H9 (cell line): Measurements from ENCODE around the gene PEDS1. TPM values are rescaled to one million over a fixed set of nuclear protein-coding genes. Genes with fewer than 3 reads are reported as not detected.

Experiments
- DNase-seq: peaks from one replicate; pipeline ENCODE4 v3.0.0-alpha.2; 2017
- H2AFZ ChIP-seq: one replicate; pipeline ENCODE4 v1.6.1; 2013; ENCODE audit warnings: mild to moderate bottlenecking, low read length, control low read depth, moderate library complexity
- H2AK5ac ChIP-seq: 2 replicates; pipeline ENCODE4 v1.6.1; 2013; ENCODE audit warnings: low read length, control low read depth, mixed read lengths; ENCODE audit not compliant: insufficient read length
- H2BK120ac ChIP-seq: one replicate; pipeline ENCODE4 v1.6.1; 2013; ENCODE audit warnings: low read depth, mild to moderate bottlenecking, low read length, control low read depth, inconsistent platforms; ENCODE audit not compliant: poor library complexity, severe bottlenecking
- H2BK12ac ChIP-seq: 2 replicates; pipeline ENCODE4 v1.6.1; 2013; ENCODE audit warnings: low read length, control low read depth, mixed read lengths, low read depth; ENCODE audit not compliant: insufficient read length
- H2BK15ac ChIP-seq: 2 replicates; pipeline ENCODE4 v1.6.1; 2013; ENCODE audit warnings: low read depth, low read length, control low read depth
- H2BK20ac ChIP-seq: one replicate; pipeline ENCODE4 v1.6.1; 2013; ENCODE audit warnings: low read depth, mild to moderate bottlenecking, low read length, control low read depth, inconsistent platforms; ENCODE audit not compliant: poor library complexity, severe bottlenecking
- H2BK5ac ChIP-seq: 2 replicates; pipeline ENCODE4 v1.6.1; 2013; ENCODE audit warnings: low read length, control low read depth, mixed read lengths; ENCODE audit not compliant: insufficient read length
- H3K14ac ChIP-seq: 2 replicates; pipeline ENCODE4 v1.6.1; 2013; ENCODE audit warnings: low read length, control low read depth; ENCODE audit not compliant: insufficient read depth
- H3K18ac ChIP-seq: 2 replicates; pipeline ENCODE4 v1.6.1; 2013; ENCODE audit warnings: low read depth, mild to moderate bottlenecking, mixed read lengths, low read length, control low read depth; ENCODE audit not compliant: insufficient read length
- H3K23ac ChIP-seq: 2 replicates; pipeline ENCODE4 v1.6.1; 2013; ENCODE audit warnings: low read length, control low read depth, mixed read lengths, low read depth; ENCODE audit not compliant: insufficient read length
- H3K23me2 ChIP-seq: 2 replicates; pipeline ENCODE4 v1.6.1; 2013; ENCODE audit warnings: low read depth, mild to moderate bottlenecking, mixed read lengths, low read length, control low read depth; ENCODE audit not compliant: insufficient read length, poor library complexity, severe bottlenecking
- H3K27ac ChIP-seq: 2 replicates; pipeline ENCODE4 v1.5.1; 2013; ENCODE audit warnings: low read length, control low read depth, mixed read lengths, low read depth; ENCODE audit not compliant: insufficient read length
- H3K27me3 ChIP-seq: 2 replicates; pipeline ENCODE4 v1.6.1; 2013; ENCODE audit warnings: low read length, control low read depth, inconsistent platforms; ENCODE audit not compliant: insufficient read depth
- H3K4ac ChIP-seq: 2 replicates; pipeline ENCODE4 v1.6.1; 2013; ENCODE audit warnings: low read depth, mild to moderate bottlenecking, control low read depth, inconsistent platforms, low read length, moderate library complexity
- H3K4me1 ChIP-seq: 2 replicates; pipeline ENCODE4 v1.6.1; 2013; ENCODE audit warnings: low read length, control low read depth, inconsistent platforms; ENCODE audit not compliant: insufficient read depth
- H3K4me2 ChIP-seq: 2 replicates; pipeline ENCODE4 v1.6.1; 2013; ENCODE audit warnings: low read length, control low read depth, mixed read lengths; ENCODE audit not compliant: insufficient read length, insufficient read depth
- H3K56ac ChIP-seq: 2 replicates; pipeline ENCODE4 v1.6.1; 2013; ENCODE audit warnings: low read depth, mild to moderate bottlenecking, mixed read lengths, low read length, control low read depth; ENCODE audit not compliant: insufficient read length
- H3K79me1 ChIP-seq: 2 replicates; pipeline ENCODE4 v1.6.1; 2013; ENCODE audit warnings: low read depth, mild to moderate bottlenecking, moderate library complexity, low read length, control low read depth, inconsistent platforms; ENCODE audit not compliant: insufficient read depth, poor library complexity, severe bottlenecking
- H3K79me2 ChIP-seq: 2 replicates; pipeline ENCODE4 v1.6.1; 2013; ENCODE audit warnings: low read length, control low read depth, inconsistent platforms; ENCODE audit not compliant: insufficient read depth
- H3K9ac ChIP-seq: 2 replicates; pipeline ENCODE4 v1.6.1; 2013; ENCODE audit warnings: low read length, control low read depth, mixed read lengths; ENCODE audit not compliant: insufficient read length; ENCODE audit errors: extremely low read depth
- H3K9me3 ChIP-seq: one replicate; pipeline ENCODE4 v1.6.1; 2013; ENCODE audit warnings: low read depth, low read length, inconsistent platforms; ENCODE audit not compliant: control insufficient read depth
- H3T11ph ChIP-seq: one replicate; pipeline ENCODE4 v1.6.1; 2013; ENCODE audit warnings: mild to moderate bottlenecking, low read length, control low read depth, inconsistent platforms
- H4K20me1 ChIP-seq: one replicate; pipeline ENCODE4 v1.6.1; 2013; ENCODE audit not compliant: control insufficient read depth, insufficient read length, insufficient read depth
- H4K5ac ChIP-seq: 2 replicates; pipeline ENCODE4 v1.6.1; 2013; ENCODE audit warnings: low read depth, mild to moderate bottlenecking, mixed read lengths, low read length, control low read depth; ENCODE audit not compliant: insufficient read length
- H4K8ac ChIP-seq: replicated peaks from 2 replicates; pipeline ENCODE4 v1.6.1; 2013; ENCODE audit warnings: low read length, control low read depth, mixed read lengths, low read depth; ENCODE audit not compliant: insufficient read length
- H4K91ac ChIP-seq: 2 replicates; pipeline ENCODE4 v1.6.1; 2013; ENCODE audit warnings: low read depth, mild to moderate bottlenecking, moderate library complexity, mixed read lengths, low read length, control low read depth; ENCODE audit not compliant: insufficient read length
- H3K27ac Mint-ChIP-seq, 3 experiments: 2 replicates in 2 of 3; 3 replicates in 1 of 3; pipeline ENCODE4 v1.8.0; 2020 to 2021; ENCODE audit warnings: mixed read lengths in 3 of 3, mild to moderate bottlenecking in 1 of 3, moderate library complexity in 1 of 3
- H3K27me3 Mint-ChIP-seq: 2 replicates; pipeline ENCODE4 v1.8.0; 2021; ENCODE audit warnings: low read depth, mild to moderate bottlenecking, moderate library complexity, mixed read lengths
- H3K36me3 Mint-ChIP-seq, 3 experiments: 2 replicates in 2 of 3; 3 replicates in 1 of 3; pipeline ENCODE4 v1.8.0; 2020 to 2021; ENCODE audit warnings: low read depth in 3 of 3, mixed read lengths in 3 of 3; ENCODE audit not compliant: insufficient read depth in 1 of 3
- H3K4me1 Mint-ChIP-seq, 2 experiments: 2 replicates each; pipeline ENCODE4 v1.8.0; 2020; ENCODE audit warnings: mixed read lengths in 2 of 2
- H3K4me3 Mint-ChIP-seq, 2 experiments: 2 replicates in 1 of 2; 3 replicates in 1 of 2; pipeline ENCODE4 v1.8.0; 2020 to 2021; ENCODE audit warnings: mild to moderate bottlenecking in 2 of 2, mixed read lengths in 2 of 2, moderate library complexity in 1 of 2
- H3K9me3 Mint-ChIP-seq, 2 experiments: 2 replicates in 1 of 2; 3 replicates in 1 of 2; pipeline ENCODE4 v1.8.0; 2020; ENCODE audit warnings: mild to moderate bottlenecking in 2 of 2, mixed read lengths in 2 of 2, moderate library complexity in 1 of 2
- WGBS: extraction: QIAGEN DNeasy Blood & Tissue Kit; methylation state at CpG from one replicate; pipeline ENCODE4 v1.1.7; 2013; ENCODE audit warnings: missing lambda C conversion rate, low lambda C conversion rate, mixed read lengths; ENCODE audit not compliant: insufficient read length; ENCODE audit errors: extremely low coverage; 5-methylcytosine and 5-hydroxymethylcytosine counted together
- total RNA-seq: library from RNA; stranded (reverse); gene quantifications from 2 replicates; pipeline ENCODE4 v1.2.1, GENCODE V29; 2021
- TF ChIP-seq, protein P1 (sequence below): fragments of 200-600 bp; sonication (generic); conservative IDR thresholded peaks from 3 replicates; pipeline ENCODE4 v1.8.0; 2021; ENCODE audit warnings: antibody characterized with exemption, mild to moderate bottlenecking

PEDS1 gene
- total RNA-seq, 1 experiment from 2014 or later: 29.3 TPM

DNA sequence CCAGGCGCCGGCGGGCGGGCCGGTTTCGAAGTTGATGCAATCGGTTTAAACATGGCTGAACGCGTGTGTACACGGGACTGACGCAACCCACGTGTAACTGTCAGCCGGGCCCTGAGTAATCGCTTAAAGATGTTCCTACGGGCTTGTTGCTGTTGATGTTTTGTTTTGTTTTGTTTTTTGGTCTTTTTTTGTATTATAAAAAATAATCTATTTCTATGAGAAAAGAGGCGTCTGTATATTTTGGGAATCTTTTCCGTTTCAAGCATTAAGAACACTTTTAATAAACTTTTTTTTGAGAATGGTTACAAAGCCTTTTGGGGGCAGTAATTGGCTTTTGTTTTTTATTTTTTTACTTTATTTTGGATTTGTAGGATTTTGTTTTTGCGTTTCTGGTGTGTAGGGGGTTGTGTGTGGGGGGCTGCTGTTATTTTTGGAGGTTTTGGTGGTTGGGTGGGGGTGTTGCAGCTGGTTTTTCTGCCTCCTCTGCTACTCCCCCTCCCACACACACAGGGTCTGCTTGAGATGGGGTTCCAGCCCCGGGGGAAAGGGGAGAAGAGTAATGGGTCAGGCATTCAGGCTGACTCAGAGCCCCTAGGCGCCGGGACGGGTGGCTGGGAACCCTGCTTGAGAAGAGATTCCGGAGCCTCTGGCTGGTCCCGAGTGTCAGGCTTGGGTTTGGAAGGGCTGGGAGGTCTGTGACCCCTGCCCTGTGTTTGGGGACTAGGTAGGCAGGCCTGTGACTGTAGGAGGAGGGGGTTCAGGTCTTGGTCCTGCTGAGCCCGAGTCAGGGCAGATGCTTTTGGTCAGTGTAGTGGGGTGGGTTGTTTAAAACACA lies 39.1 kb upstream of the PEDS1 start:
- no peak overlapping the region for H2AK5ac ChIP-seq
- H4K20me1 ChIP-seq: peaks cover 3% of the 10 kb centered on the region
- H3K4ac ChIP-seq: no peak overlapping the region
- H3T11ph ChIP-seq: no peak overlapping the region
- H3K4me1 Mint-ChIP-seq: peaks cover 42 to 58% of the 10 kb centered on the region in 2 experiments
- no peaks in the 10 kb centered on the region for H3K79me1 ChIP-seq
- peak overlapping the region; percentile 39 for H3K9ac ChIP-seq
- no peak overlapping the region for H2BK15ac ChIP-seq
- no peak overlapping the region for H2BK20ac ChIP-seq
- peak overlapping the region; percentile 74 to 97 (median 97) for H3K27ac Mint-ChIP-seq
- H3K14ac ChIP-seq: no peak overlapping the region
- no peak overlapping the region for H4K91ac ChIP-seq
- H3K4me1 ChIP-seq: peaks cover 3% of the 10 kb centered on the region; the same call in 1 of the 2 replicates
- WGBS: 100% methylated on average over 1 of the region's 25 CpGs
- H3K9me3 ChIP-seq: no peaks in the 10 kb centered on the region
- H4K8ac ChIP-seq: no peak overlapping the region
- peaks cover 0 to 5% (median 0%) of the 10 kb centered on the region in 3 experiments; a peak in 4 of 7 replicates for H3K36me3 Mint-ChIP-seq
- no peak overlapping the region for H2BK5ac ChIP-seq
- H4K5ac ChIP-seq: no peak overlapping the region
- H3K23ac ChIP-seq: no peak overlapping the region
- no peak overlapping the region for H2BK12ac ChIP-seq
- H3K27me3 Mint-ChIP-seq: no peaks in the 10 kb centered on the region
- DNase-seq: peak; percentile 69
- H3K79me2 ChIP-seq: peaks cover 1% of the 10 kb centered on the region; the same call in 1 of the 2 replicates
- H2BK120ac ChIP-seq: no peak overlapping the region
- H3K27me3 ChIP-seq: no peaks in the 10 kb centered on the region
- peak overlapping the region; percentile 35 for H3K4me2 ChIP-seq
- no peak overlapping the region for H3K18ac ChIP-seq
- H3K27ac ChIP-seq: no peak overlapping the region
- H3K56ac ChIP-seq: no peak overlapping the region
- no peaks in the 10 kb centered on the region; a peak in 1 of 5 replicates for H3K9me3 Mint-ChIP-seq
- TF ChIP-seq, protein P1, sequence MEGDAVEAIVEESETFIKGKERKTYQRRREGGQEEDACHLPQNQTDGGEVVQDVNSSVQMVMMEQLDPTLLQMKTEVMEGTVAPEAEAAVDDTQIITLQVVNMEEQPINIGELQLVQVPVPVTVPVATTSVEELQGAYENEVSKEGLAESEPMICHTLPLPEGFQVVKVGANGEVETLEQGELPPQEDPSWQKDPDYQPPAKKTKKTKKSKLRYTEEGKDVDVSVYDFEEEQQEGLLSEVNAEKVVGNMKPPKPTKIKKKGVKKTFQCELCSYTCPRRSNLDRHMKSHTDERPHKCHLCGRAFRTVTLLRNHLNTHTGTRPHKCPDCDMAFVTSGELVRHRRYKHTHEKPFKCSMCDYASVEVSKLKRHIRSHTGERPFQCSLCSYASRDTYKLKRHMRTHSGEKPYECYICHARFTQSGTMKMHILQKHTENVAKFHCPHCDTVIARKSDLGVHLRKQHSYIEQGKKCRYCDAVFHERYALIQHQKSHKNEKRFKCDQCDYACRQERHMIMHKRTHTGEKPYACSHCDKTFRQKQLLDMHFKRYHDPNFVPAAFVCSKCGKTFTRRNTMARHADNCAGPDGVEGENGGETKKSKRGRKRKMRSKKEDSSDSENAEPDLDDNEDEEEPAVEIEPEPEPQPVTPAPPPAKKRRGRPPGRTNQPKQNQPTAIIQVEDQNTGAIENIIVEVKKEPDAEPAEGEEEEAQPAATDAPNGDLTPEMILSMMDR: no peak
- H2AFZ ChIP-seq: no peak overlapping the region
- peak overlapping the region; percentile 87 to 95 for H3K4me3 Mint-ChIP-seq
- H3K23me2 ChIP-seq: peaks cover 5% of the 10 kb centered on the region
